Lower lobe of right lung (tissue), 2 donors: ENCODE data around the gene OR10A5. TPM values are rescaled to one million over a fixed set of nuclear protein-coding genes. Genes with fewer than 3 reads are reported as not detected.
"Not testable (repeated sequence)": the region's sequence is repeated elsewhere in the genome, so short reads cannot be mapped to it uniquely, and the experiment has no call there.

Source experiments
- ATAC-seq, 2 donors: fragments of 200-7000 bp; cut with Tn5 transposase; one replicate each; pipeline ENCODE4 v1.9.1; 2020 to 2022; ENCODE audit warnings: mild to moderate bottlenecking in 2 of 2, moderate library complexity in 2 of 2
- DNase-seq: peaks from one replicate; pipeline ENCODE4 v3.0.0-alpha.2; 2020
- H3K27ac ChIP-seq: fragments of 200-600 bp; one replicate; pipeline ENCODE4 v1.8.0; 2022
- H3K27me3 ChIP-seq: fragments of 200-600 bp; one replicate; pipeline ENCODE4 v1.8.0; 2022; ENCODE audit warnings: low read depth
- H3K36me3 ChIP-seq: fragments of 200-600 bp; one replicate; pipeline ENCODE4 v1.8.0; 2022; ENCODE audit warnings: mild to moderate bottlenecking
- H3K4me1 ChIP-seq: fragments of 200-600 bp; one replicate; pipeline ENCODE4 v1.8.0; 2022
- H3K4me3 ChIP-seq: fragments of 200-600 bp; one replicate; pipeline ENCODE4 v1.8.0; 2022; ENCODE audit warnings: mild to moderate bottlenecking
- H3K9me3 ChIP-seq: fragments of 200-600 bp; one replicate; pipeline ENCODE4 v1.8.0; 2022
- intact Hi-C: fragments of 100-400 bp; cut with DNase I; formaldehyde crosslinking; loops from one replicate; pipeline ENCODE4 v1.11.0; 2022
- long read RNA-seq: library from polyadenylated mRNA; unstranded; transcript quantifications from one replicate; pipeline ENCODE4 v2.0.0, GENCODE V29; 2021
- total RNA-seq: library from RNA; stranded (reverse); fragmentation: NEBNext Ultra II Directional; extraction: Animal tissue kit (Norgen Biotek cat#: 25700); gene quantifications from one replicate; pipeline ENCODE4 v1.2.1, GENCODE V29; 2021
- TF ChIP-seq, protein P1 (sequence below): fragments of 200-600 bp; IDR thresholded peaks from one replicate; pipeline ENCODE4 v1.8.0; 2022; ENCODE audit warnings: antibody characterized with exemption, mild to moderate bottlenecking
- donor health status: DM: no; HTN: yes; CAD: no; lungs with severe emphysema.

Gene OR10A5, protein sequence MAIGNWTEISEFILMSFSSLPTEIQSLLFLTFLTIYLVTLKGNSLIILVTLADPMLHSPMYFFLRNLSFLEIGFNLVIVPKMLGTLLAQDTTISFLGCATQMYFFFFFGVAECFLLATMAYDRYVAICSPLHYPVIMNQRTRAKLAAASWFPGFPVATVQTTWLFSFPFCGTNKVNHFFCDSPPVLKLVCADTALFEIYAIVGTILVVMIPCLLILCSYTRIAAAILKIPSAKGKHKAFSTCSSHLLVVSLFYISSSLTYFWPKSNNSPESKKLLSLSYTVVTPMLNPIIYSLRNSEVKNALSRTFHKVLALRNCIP
- not detected for total RNA-seq
- long read RNA-seq: 0 reads

DNA sequence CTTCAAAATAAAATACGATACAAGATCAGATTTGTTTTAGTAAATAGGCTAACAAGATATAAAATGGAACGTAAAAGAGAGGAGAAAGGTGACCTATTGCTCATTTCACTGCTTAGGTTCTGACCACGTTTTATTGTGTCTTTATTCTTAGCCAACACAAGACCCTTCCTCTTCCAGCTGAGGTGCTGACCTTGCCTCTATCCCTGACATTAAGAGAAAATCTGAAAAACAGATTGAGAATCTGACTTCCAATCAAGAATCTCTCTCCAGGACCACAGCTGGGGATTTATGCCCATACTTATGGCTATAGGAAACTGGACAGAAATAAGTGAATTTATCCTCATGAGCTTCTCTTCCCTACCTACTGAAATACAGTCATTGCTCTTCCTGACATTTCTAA lies at the start of gene OR10A5:
TSS of gene OR10A5 (plus strand) at position 301 of the 400 bp plus-strand sequence. CDS start at position 301, 0 bp downstream.
- Histone ChIP-seq H3K4me1 (no peaks in the 10 kb centered on the region), H3K27ac (no peak within 1 kb of the TSS), H3K4me3 (no peak within 1 kb of the TSS), H3K27me3 (no peaks in the 10 kb centered on the region), H3K9me3 (no peaks in the 10 kb centered on the region), H3K36me3 (no peaks in the 10 kb centered on the region)
- ATAC-seq: no peak
- no peak for DNase-seq
- intact Hi-C loops: no loop called here
- TF ChIP-seq, protein P1, sequence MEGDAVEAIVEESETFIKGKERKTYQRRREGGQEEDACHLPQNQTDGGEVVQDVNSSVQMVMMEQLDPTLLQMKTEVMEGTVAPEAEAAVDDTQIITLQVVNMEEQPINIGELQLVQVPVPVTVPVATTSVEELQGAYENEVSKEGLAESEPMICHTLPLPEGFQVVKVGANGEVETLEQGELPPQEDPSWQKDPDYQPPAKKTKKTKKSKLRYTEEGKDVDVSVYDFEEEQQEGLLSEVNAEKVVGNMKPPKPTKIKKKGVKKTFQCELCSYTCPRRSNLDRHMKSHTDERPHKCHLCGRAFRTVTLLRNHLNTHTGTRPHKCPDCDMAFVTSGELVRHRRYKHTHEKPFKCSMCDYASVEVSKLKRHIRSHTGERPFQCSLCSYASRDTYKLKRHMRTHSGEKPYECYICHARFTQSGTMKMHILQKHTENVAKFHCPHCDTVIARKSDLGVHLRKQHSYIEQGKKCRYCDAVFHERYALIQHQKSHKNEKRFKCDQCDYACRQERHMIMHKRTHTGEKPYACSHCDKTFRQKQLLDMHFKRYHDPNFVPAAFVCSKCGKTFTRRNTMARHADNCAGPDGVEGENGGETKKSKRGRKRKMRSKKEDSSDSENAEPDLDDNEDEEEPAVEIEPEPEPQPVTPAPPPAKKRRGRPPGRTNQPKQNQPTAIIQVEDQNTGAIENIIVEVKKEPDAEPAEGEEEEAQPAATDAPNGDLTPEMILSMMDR: no peak

DNA sequence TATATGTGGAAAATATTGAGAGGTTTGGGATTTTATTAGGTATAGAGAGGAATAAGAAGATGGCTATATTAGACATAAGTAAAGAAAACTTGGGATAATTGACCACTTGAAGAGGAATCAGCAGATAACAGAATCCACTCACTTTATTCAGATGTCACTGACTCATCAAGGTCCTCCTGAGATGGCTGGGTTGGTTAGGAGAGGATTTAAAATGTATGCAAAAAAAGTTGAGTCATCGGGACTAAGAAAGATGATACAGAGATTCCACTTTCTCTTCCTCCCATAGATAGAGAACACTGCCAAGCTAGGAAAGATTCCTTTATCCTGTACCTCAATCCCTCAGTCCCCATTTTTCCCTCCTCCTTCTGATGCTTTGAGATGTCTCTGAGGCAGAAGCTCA lies 46.1 kb upstream of the OR10A5 start, which contains the start of gene OR6A2:
TSS of gene OR6A2 (minus strand) at position 288 of the 400 bp plus-strand sequence. CDS start 3,981 bp downstream, outside the sequence.
- H3K27ac ChIP-seq: no peak within 1 kb of the TSS
- no peaks in the 10 kb centered on the region for H3K4me1 ChIP-seq
- DNase-seq: no peak
- no peaks in the 10 kb centered on the region for H3K36me3 ChIP-seq
- intact Hi-C loops: no loop called here
- no peaks in the 10 kb centered on the region for H3K27me3 ChIP-seq
- no peak within 1 kb of the TSS for H3K4me3 ChIP-seq
- TF ChIP-seq, protein P1: no peak
- H3K9me3 ChIP-seq: peaks cover 6% of the 10 kb centered on the region
- no peak for ATAC-seq

GRCh38 chr11:6801075-6801474 lies 44.4 kb upstream of the OR10A5 start:
- H3K36me3 ChIP-seq, intact Hi-C loops, H3K27me3 ChIP-seq, DNase-seq, H3K4me1 ChIP-seq, H3K9me3 ChIP-seq, H3K27ac ChIP-seq, H3K4me3 ChIP-seq, ATAC-seq: not testable (repeated sequence)

DNA sequence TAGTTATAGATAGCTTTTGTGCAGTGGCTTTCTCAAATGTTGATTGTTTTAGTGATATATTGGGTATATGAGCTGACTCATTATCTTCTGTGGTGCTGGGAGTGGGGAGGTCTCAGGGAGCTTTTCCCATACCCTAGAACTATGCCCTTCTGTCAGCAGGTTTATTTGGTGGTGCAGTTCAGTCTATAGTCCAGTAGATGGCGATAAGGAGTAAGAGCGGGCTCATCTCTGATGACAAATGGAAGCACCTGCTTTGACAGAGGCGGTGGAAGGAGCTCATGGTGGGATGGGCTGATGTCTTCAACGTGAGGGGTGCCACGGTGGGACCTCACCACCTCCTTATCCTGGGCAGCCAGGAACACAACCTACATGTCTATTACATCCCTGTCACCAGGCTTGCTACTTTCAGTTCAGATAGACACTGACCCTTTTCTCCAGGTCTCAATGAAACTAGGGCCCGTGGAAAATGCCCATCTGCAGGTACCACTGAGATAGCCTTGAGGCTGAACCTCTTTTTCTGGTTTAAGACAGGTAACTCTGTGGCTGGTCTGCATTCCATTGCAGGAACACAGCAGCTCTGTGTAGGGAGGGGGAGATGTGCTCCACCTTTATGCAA lies 33.0 kb upstream of the OR10A5 start:
- ATAC-seq (peak; percentile 66 to 82), DNase-seq (no peak)
- Histone ChIP-seq H3K27ac (no peak overlapping the region), H3K4me3 (no peak overlapping the region), H3K36me3 (no peaks in the 10 kb centered on the region), H3K9me3 (no peaks in the 10 kb centered on the region), H3K4me1 (no peaks in the 10 kb centered on the region), H3K27me3 (no peaks in the 10 kb centered on the region)
- TF ChIP-seq, protein P1: peak; percentile 84
- intact Hi-C loops: no loop called here

- Histone ChIP-seq H3K9me3 (no peaks in the 10 kb centered on the region), H3K36me3 (no peaks in the 10 kb centered on the region), H3K4me3 (no peak overlapping the region), H3K27ac (no peak overlapping the region), H3K4me1 (no peaks in the 10 kb centered on the region), H3K27me3 (no peaks in the 10 kb centered on the region)
- TF ChIP-seq, protein P1: no peak
- no peak for DNase-seq
- no peak for ATAC-seq
- intact Hi-C loops: no loop called here
Measured at GRCh38 chr11:6813656-6814055, 31.8 kb upstream of the OR10A5 start.

DNA sequence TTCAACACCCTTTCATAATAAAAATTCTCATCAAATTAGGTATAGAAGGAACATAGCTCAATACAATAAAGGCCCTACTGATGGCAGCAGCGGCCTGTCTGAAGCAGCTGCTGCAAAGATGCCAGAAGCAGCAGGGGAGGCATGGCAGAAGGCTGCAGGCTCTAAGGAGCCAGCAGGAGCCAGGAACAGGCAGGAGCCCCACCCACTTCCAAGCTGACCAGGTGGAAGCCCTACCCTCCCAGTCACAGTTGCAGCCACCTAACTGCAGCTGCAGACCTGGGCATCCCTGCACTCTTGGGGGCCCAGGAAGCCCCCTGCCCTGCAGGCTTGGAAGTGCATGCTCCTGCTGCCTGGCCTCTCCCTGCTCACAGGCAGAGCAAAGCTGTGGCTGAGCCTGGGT lies 27.8 kb upstream of the OR10A5 start:
- no peak overlapping the region for H3K4me3 ChIP-seq

More for the DNA sequence above, 27.8 kb upstream of the OR10A5 start:
- ATAC-seq (no peak), DNase-seq (no peak)
- Histone ChIP-seq H3K9me3 (peaks cover 8% of the 10 kb centered on the region), H3K27ac (no peak overlapping the region), H3K36me3 (no peaks in the 10 kb centered on the region), H3K27me3 (no peaks in the 10 kb centered on the region), H3K4me1 (no peaks in the 10 kb centered on the region)
- intact Hi-C loops: no loop called here
- TF ChIP-seq, protein P1: no peak
